Germinal center (tissue), 1 donor: ENCODE results near the gene LRRC9.
"Not testable (repeated sequence)": the region's sequence is repeated elsewhere in the genome, so short reads cannot be mapped to it uniquely, and the experiment has no call there.

Experiments used
- DNase-seq: peaks from one replicate; pipeline ENCODE4 v3.0.0; 2012; ENCODE audit warnings: mixed read lengths, low spot score

The LRRC9 gene

DNA sequence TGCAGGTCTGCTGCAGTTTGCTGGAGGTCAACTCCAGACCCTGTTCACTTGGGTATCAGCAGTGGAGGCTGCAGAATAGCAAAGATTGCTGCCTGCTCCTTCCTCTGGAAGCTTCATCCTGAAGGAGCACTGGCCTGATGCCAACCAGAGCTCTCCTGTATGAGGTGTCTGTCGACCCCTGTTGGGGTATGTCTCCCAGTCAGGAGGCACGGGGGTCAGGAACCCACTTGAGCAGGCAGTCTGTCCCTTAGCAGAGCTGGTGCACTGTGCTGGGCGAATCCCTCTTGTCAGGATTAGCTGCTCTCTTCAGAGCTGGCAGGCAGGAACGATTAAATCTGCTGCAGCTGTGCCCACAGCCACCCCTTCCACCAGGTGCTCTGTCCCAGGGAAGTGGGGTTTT is 37.9 kb downstream of the LRRC9 start:
- DNase-seq = not testable (repeated sequence)

DNA sequence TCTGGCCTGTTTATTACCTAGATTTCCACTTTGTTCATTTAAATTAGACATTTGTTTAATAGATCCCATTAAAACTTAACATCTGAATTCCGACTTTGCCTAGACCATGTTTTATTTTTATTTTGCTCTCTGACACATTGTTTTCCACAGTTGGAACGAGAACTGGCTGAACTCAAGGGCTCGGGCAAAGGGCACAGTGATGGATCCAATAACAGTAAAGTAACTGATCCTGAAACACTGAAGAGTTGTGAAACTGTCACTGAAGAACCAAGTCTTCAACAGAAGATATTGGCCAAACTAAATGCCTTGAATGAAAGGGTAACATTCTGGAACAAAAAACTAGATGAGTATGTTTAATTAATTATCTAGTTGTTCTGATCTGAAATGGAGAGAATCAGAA is 39.7 kb downstream of the LRRC9 start:
- DNase-seq = no peak

DNA sequence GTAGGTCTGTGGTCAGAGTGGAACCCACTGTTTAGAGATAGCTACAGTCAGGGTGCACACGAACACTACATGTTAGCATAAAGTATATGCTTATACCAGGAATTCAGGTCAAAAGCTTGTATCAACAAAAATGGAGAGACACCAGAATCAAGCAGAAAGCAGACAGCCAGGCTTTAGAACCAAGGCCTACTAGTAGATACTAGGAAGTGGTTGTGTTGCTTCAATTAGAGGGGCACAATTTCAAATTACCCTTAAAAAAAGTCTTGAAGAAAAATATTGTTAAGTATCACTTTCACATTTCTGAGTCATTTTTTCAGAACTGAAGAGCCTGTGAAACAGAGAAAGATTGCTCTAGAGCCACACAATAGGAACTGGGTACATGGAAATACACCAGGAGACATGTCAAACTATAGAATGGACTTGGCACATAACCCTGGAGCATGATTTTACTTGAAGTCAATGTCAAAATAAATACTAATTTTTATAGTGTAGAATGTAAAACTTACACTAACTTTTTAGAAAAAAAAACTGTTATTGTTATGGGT is 41.6 kb downstream of the LRRC9 start:
- DNase-seq = no peak

DNA sequence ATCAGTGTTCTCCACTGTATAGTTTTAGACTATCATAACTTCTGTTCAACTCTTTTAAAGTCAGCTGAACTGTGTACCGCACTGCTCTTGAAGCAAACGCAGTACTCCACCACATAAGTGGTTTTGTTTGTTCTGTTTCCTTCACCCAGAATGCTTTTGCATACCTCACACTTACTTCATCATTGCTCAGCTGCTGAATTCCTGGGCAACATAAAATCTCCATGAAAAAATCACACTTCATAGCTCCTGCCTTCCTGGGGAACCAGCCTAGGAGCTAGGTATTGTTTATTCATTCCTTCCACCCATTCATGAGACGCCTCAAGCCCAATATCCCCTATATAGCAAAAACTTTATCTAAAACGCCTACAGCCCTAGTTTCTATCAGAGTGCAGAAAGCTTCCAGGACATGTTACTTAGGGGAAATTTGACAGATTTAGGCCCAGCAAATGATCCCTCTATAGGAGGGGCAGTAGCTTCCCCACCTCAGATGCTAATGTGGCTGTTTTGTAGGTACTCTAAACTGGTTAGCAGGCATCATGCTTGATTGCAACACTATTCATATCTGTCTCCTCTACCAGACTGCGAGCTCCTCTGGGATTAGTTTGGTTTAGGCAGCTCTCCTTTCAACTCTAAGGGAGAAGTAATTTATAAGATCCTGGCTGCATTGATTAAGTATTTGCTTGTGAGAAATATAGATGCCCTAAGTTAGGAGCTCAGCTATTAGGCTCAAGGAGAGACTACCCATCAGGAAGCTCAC is 44.5 kb downstream of the LRRC9 start:
- no peak for DNase-seq

DNA sequence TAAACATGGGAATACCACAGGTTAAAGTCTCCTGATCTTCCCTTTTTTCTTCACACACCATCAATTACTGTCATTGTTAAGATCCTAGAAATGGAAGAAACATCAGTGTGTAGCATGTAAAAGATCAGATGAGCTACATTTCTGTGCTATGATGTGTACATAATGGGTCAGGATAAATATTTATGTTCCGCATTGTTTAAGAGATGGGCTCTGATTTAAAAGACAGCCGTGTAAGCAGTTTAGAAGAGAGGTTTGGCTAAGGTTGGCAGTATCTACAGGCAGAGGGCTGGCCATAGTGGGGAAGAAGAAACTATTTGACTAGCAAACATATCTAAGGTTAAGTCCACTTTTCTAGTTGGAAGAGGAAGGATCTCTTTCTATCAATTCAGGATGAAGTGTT is 49.4 kb downstream of the LRRC9 start:
- no peak for DNase-seq

DNA sequence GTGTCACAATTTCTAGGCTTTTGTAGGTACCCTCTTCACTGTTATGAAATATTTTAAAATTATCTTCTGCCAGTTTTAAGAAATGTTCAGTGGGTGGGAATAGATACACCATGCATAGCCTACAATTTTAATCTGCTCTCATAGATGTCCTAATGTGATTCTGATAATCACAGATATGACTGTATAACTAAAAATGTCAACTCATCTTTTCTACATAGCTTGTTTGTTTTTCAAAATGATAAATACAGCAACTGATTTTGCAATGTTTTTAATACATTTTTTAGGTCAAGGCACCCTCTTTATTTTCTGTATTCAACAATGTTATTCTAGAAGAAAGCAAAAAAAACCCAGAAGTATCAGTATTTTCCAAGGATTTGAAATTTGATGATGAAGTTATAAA is 61.6 kb downstream of the LRRC9 start:
- DNase-seq = no peak

DNA sequence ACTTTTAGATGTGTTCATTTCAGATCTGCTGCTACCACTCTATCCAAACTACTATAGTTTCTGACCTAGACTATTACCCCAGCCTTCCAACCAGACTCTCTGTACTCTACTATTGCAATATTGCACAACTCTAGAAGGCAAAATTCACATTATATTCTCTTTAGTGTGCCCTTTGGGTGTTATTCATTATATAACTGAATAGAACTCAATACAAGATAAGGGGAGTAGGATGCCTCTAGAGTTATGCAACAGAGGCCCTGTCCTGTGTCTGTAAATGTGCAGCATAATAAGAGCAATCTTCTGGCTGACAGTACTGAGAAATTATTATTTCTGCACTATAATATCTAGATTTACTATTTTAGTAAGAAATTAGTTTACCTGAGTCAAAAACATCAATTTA is 63.1 kb downstream of the LRRC9 start:
- no peak for DNase-seq

DNA sequence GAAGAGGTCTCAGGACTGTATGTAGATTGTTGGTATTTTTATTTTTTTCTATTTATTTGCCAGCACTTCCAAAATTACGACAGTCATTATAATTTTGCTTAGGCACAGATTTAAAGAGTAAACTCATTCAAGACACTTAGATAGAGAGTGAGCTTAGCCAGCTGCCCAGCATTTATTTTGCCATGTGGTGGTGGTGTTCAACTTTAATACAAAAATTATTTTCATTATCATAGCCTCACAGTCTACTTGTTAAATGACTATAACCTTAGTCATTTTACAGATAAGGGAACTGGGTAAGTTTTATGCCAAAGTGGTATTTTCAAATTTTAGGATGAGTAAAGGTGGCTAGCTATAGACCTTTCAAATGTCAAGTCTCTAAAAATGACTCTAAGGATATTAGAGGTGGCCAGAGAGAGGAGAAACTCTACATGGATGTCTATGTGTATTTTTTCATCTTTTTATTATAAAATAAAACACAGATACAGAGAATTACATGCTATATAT is 66.7 kb downstream of the LRRC9 start:
- DNase-seq = no peak

DNA sequence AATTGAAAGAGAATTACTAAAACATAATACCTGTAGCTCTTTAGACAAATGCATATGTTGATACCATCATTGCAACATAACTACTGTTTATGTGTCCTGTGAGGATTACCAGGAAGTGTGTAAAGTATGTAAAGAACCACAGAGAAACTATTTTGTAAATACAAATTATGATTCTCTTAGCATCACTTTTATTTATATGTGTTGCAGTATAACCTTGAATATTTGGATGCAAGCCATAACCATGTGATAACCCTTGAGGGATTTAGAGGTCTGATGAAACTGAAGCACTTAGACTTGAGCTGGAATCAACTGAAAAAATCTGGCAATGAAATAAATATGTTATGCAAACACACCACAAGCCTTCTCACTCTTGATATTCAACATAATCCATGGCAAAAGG is 77.5 kb downstream of the LRRC9 start:
- DNase-seq = no peak

DNA sequence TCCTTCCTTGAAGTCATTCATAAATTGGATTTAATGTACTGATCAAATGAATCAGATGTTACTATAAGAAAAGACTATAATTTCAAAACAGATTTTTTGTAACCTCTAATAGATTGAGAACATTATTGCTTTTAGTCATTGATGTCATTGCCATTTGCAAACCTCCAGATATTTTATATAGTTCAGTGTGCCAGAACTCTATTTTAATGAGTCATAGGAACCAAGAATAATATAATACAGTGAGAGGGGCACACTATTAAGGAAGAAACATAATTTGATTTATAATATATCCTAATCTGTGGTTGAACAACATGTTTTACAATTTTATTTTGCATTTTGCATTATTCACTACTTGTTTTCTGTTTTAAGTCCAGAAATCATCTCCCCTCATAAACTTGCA is 78.0 kb downstream of the LRRC9 start:
- DNase-seq = no peak

DNA sequence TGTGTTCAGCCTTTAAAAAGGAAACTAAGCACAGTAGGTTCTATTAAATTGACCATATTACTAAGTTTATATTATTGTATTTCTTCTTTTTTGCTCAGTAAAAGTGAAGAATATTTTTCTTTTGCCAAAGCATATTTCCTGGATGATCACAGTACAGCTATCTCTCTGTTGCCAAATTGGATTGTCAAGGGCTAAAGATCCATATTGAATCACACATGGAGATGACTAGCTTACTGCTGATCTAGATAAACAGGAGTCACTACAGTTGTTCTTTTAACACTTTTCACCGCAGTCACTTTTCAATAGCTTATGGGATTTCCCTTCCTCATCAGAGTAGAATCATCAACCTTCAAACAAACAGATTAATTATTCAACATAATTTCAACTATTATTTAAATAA is 78.6 kb downstream of the LRRC9 start:
- DNase-seq = no peak

DNA sequence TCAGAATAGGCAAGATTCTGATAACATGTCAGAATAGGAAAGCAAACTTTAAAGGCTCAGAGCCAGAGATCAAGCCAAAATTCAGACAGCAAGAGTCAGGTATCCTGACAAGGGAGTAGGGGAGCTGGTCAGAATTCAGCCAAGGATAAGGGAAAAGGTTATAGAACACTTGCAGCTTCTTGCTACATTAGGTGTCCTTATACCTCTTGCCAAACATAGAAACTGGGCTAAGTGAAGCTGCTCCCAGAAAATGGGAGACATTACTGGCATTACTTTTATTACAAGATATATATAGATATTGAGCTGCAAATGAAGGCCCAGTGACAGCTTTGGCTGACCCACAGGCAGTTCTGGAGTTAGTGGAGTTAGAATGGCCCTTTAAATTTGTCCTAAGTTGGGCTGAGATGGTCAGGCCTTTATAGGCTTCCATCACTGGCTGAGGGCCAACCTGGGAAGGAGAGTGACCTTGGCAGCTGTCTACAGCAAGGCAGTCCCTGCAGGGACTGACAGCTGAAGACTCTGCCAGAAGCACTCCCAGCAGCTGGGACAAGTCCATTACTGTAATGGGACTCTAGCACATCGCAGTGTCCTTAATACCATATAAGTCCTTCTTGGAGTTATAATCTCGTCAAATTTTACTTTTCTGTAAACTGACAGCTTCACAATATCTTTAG is 83.0 kb downstream of the LRRC9 start:
- no peak for DNase-seq

DNA sequence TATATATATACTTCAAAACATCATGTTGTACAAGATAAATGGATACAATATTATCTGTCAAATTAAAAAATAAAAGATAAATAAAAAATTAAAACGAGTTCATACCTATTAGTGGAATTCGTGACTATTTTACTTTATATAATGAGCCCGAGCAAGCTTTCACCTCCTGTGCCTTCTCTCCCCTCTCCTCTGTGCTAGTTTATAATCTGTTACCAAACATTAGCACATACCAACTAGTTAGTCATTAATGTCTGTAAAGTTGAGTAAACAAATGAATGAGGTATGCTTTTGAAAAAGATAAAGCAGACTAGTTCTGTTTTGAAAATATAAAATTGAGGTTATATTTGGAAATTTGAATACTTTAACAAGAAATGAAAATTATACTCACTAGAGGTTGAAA is 84.0 kb downstream of the LRRC9 start:
- no peak for DNase-seq

DNA sequence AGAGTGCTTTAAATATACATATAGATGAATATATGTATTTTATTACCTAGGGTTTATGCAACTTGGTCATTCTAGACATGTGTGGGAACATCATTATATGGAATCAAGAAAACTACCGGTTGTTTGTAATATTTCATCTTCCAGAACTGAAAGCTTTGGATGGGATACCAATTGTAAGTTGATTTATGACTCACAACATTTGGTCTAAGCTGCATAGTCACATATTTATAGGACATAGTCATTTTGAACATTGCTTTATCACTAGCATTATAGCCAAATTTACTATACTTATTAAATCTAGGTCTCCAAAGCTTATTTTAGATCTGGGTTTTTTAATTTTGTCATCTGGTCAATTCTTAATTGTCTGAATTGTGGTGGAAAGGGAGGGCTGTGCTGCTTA is 88.1 kb downstream of the LRRC9 start:
- DNase-seq = no peak

DNA sequence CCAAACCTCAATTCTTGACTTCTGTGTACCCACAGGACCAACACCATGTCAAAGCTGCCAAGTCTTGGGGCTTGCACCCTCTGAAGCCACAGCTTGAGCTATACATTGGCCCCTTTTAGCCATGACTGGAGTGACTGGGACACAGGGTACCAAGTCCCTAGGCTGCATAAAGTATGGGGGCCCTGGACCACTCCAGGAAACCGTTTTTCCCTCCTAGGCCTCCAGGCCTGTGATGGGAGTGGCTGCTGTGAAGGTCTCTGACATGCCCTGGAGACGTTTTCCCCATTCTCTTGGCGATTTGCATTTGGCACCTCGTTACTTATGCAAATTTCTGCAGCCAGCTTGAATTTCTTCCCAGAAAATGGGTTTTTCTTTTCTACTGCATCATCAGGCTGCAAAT is 90.3 kb downstream of the LRRC9 start:
- DNase-seq = not testable (repeated sequence)

DNA sequence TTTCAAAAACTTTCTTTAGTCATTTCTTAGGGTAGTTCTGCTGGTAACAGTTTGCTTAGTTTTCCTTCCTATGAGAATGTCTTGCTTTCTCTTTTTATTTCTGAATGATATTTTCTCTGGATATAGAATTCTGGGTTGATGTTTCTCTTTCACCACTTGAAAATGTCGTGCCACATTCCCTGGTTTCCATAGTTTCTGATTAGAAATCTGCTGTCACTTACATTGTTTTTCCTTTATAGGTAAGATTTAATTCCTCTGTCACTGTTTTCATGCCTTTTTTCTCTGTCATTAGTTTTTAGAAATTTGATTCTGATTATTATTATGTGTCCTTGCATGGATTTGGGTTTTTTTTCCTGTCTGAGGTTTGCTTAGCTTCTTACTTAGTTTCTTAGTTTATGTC is 94.5 kb downstream of the LRRC9 start:
- no peak for DNase-seq

DNA sequence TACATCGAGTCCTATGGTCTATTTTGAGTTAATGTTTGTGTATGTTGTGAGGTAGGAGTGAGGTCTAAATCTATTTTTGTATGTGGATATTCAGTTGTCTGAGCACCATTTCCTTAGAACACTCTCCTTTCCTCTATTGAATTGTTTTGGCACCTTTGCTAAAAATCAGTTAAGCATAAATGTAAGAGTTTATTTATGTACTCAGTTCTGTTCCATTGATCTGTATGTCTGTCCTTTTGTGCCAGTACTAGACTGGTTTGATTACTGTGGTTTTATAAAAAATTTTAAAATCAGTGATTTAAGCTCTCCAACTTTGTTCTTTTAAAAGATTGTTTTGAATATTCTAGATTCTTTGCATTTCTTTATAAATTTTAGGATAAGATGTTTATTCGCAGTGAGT is 101.7 kb downstream of the LRRC9 start:
- DNase-seq = no peak

DNA sequence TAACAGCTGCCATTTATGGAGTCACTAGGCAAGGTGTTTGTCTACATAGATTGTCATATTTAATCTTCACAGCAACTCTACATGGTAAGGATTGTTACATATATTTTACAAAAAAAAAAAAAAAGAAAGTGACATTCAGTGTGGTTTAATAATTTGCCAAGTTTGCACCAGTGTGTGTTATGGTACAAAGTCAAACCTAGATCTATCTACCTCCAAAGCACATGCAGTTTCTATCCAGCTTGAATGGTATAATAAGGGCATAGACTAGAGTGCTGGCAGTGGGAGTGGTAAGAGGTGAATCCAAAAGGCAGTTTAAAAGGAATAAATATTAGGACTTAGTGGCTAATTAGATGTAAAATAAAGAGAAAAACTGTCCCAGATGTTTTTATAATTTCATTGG is 105.6 kb downstream of the LRRC9 start:
- no peak for DNase-seq

DNA sequence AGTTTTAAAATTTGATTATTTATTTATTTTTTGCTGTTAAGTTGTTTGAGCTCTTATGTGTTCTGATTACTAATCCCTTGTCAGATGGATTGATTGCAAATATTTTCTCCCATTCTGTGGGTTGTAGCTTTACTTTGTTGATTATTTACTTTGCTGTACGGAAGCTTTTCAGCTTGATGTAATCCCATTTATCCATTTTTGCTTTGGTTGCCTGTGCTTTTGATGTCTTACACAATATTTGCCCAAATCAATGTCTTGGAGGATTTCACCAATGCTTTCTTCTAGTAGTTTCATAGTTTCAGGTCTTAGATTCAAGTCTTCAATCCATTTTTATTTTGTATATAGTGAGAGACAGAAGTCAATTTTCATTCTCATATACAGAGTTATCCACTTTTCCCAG is 115.2 kb downstream of the LRRC9 start:
- no peak for DNase-seq

DNA sequence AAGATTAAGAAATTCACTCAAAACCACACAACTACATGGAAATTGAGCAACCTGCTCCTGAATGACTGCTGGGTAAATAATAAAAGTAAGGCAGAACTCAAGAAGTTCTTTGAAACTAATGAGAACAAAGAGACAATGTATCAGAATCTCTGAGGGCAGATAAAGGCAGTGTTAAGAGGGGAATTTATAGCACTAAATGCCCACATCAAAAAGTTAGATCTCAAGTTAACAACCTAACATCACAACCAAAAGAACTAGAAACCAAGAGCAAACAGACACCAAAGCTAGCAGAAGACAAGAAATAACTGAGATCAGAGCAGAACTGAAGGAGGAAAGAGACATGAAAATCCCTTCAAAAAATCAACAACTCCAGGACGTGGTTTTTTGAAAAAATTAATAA is 128.0 kb downstream of the LRRC9 start:
- DNase-seq = not testable (repeated sequence)

DNA sequence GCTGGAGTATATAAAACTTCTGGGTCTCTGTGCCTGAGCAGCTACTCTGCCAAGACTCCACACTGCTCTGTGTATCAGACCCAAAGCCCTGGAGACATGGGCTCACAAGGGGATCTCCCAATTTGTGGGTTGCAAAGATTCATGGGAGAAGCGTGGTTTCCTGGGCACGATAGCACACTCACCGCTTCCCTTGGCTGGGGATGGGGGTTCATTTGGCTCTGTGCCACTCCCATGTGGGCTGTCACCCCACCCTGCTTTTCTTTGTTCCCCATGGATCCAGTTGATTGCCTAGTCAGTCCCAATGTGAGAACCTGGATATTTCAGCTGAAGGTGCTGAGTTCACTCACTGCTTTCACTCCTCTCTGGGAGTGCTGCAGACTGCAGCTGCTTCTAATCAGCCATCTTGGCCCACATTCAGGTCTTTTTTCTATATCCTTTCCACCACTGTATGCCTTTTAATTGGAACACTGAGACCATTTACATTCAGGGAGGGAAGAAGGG is 131.8 kb downstream of the LRRC9 start:
- no peak for DNase-seq

DNA sequence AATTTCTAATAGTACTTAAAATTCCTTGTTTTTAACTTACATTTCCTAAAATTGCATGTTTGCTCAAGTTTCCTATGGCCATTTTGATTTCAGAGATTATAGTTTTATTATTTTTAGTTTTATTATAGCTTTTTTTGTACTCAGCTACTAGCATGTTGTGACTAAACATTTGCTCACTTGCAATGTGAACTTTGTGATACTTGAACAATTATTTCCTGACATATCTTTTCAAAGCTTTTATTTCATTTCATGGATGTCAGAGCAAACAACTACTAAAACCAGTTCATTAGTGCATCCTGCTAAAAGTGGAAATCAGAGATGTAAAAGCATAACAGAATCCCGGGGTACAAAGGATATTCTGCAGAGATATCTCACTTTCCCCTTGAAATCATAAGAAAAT is 138.1 kb downstream of the LRRC9 start:
- DNase-seq = no peak

DNA sequence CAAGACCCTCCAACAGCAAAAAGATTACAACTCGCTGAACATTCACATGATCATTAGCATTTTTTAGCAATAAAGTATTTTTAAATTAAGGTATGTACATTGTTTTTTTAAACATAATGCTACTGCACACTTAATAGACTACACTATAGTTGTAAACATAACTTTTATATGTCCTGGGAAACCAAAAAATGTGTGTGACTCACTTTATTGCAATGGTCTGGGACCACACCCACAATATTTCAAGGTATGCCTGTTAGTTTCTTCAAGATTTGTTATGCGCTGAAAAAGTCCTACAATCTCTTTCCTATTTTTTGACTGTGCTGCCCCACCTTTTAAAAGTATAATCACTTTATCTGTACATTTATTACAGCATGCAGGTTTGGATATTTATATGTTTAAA is 141.4 kb downstream of the LRRC9 start:
- no peak for DNase-seq
